ENCODE measurements around the gene DNAJC8.

DNAJC8 gene

GRCh38 chr1:28163496-28164161 is 69.2 kb downstream of the DNAJC8 start:
- Histone ChIP-seq H3K14ac (ENCODE audit: low read length) (no peak overlapping the region), H2BK5ac (ENCODE audit: low read length) (peak overlapping the region; percentile 88), H4K8ac (ENCODE audit: low read depth, low read length) (no peak overlapping the region), H3K9ac (ENCODE audit: low read depth, low read length, poor library complexity) (no peak overlapping the region), H3K23ac (ENCODE audit: low read depth, low read length, poor library complexity) (no peak overlapping the region), H3K18ac (ENCODE audit: low read length) (no peak overlapping the region), H3K79me1 (ENCODE audit: low read depth, low read length) (no peaks in the 10 kb centered on the region), H2BK12ac (ENCODE audit: low read length) (no peak overlapping the region), H3K9me3 (replicated peaks in 1 of 2; ENCODE audit: control insufficient read depth in 2 of 2, insufficient read depth in 1 of 2, low read depth in 1 of 2, low read length in 2 of 2) (no peaks in the 10 kb centered on the region), H2BK15ac (ENCODE audit: low read length) (no peak overlapping the region), H2AFZ (ENCODE audit: low read length) (peak overlapping the region; percentile 39), H3K27ac (replicated peaks; ENCODE audit: low read length) (no peak overlapping the region), H3K4me2 (ENCODE audit: insufficient read depth, low read length, poor library complexity, severe bottlenecking) (no peak overlapping the region), H3K4me1 (ENCODE audit: control insufficient read depth in 2 of 2, insufficient read depth in 1 of 2, low read depth in 1 of 2, low read length in 2 of 2) (peaks cover 3 to 15% of the 10 kb centered on the region in 2 donors), H3K27me3 (ENCODE audit: control insufficient read depth in 3 of 3, insufficient read depth in 3 of 3, low read depth in 1 of 3, low read length in 3 of 3) (no peaks in the 10 kb centered on the region), H3K4ac (ENCODE audit: low read length) (no peak overlapping the region), H4K91ac (ENCODE audit: low read depth, low read length, poor library complexity) (no peak overlapping the region), H2BK120ac (ENCODE audit: low read depth, low read length) (no peak overlapping the region), H3K36me3 (replicated peaks in 1 of 2; ENCODE audit: control insufficient read depth in 2 of 2, insufficient read depth in 2 of 2, low read length in 2 of 2) (no peaks in the 10 kb centered on the region), H3K4me3 (ENCODE audit: low read length in 2 of 2) (no peak overlapping the region), H2AK5ac (ENCODE audit: low read depth, low read length) (no peak overlapping the region)
- DNase-seq (ENCODE audit: low spot score) = no peak
- WGBS, 2 donors (ENCODE audit: extremely low coverage in 2 of 2, insufficient read length in 2 of 2, insufficient replicate concordance in 1 of 2) = no CpG with 5 or more reads among the region's 4 CpGs

GRCh38 chr1:28162151-28162550 is 70.7 kb downstream of the DNAJC8 start:
- no peak overlapping the region for H3K18ac ChIP-seq (ENCODE audit: low read length)
- H3K36me3 ChIP-seq (replicated peaks in 1 of 2; ENCODE audit: control insufficient read depth in 2 of 2, insufficient read depth in 2 of 2, low read length in 2 of 2) = no peaks in the 10 kb centered on the region
- H3K27ac ChIP-seq (replicated peaks; ENCODE audit: low read length) = no peak overlapping the region
- no peak for DNase-seq (ENCODE audit: low spot score)
- no peak overlapping the region for H2BK5ac ChIP-seq (ENCODE audit: low read length)
- H2AK5ac ChIP-seq (ENCODE audit: low read depth, low read length) = no peak overlapping the region
- no peak overlapping the region for H3K14ac ChIP-seq (ENCODE audit: low read length)
- no peak overlapping the region for H2AFZ ChIP-seq (ENCODE audit: low read length)
- no peak overlapping the region for H2BK15ac ChIP-seq (ENCODE audit: low read length)
- no peak overlapping the region for H3K4me2 ChIP-seq (ENCODE audit: insufficient read depth, low read length, poor library complexity, severe bottlenecking)
- no peak overlapping the region for H3K4ac ChIP-seq (ENCODE audit: low read length)
- H3K4me1 ChIP-seq (ENCODE audit: control insufficient read depth in 2 of 2, insufficient read depth in 1 of 2, low read depth in 1 of 2, low read length in 2 of 2) = peaks cover 3 to 15% of the 10 kb centered on the region in 2 donors
- H2BK12ac ChIP-seq (ENCODE audit: low read length) = no peak overlapping the region
- H3K4me3 ChIP-seq (ENCODE audit: low read length in 2 of 2) = no peak overlapping the region
- H4K91ac ChIP-seq (ENCODE audit: low read depth, low read length, poor library complexity) = no peak overlapping the region
- no peaks in the 10 kb centered on the region for H3K27me3 ChIP-seq (ENCODE audit: control insufficient read depth in 3 of 3, insufficient read depth in 3 of 3, low read depth in 1 of 3, low read length in 3 of 3)
- WGBS, 2 donors (ENCODE audit: extremely low coverage in 2 of 2, insufficient read length in 2 of 2, insufficient replicate concordance in 1 of 2) = no CpG with 5 or more reads among the region's 7 CpGs
- H2BK120ac ChIP-seq (ENCODE audit: low read depth, low read length) = no peak overlapping the region
- H3K9me3 ChIP-seq (replicated peaks in 1 of 2; ENCODE audit: control insufficient read depth in 2 of 2, insufficient read depth in 1 of 2, low read depth in 1 of 2, low read length in 2 of 2) = no peaks in the 10 kb centered on the region
- H3K79me1 ChIP-seq (ENCODE audit: low read depth, low read length) = no peaks in the 10 kb centered on the region
- no peak overlapping the region for H3K9ac ChIP-seq (ENCODE audit: low read depth, low read length, poor library complexity)
- no peak overlapping the region for H4K8ac ChIP-seq (ENCODE audit: low read depth, low read length)
- no peak overlapping the region for H3K23ac ChIP-seq (ENCODE audit: low read depth, low read length, poor library complexity)

GRCh38 chr1:28161751-28162150 is 71.1 kb downstream of the DNAJC8 start:
- Histone ChIP-seq H3K4me3 (ENCODE audit: low read length in 2 of 2) (no peak overlapping the region), H2BK5ac (ENCODE audit: low read length) (no peak overlapping the region), H3K4me2 (ENCODE audit: insufficient read depth, low read length, poor library complexity, severe bottlenecking) (no peak overlapping the region), H2AK5ac (ENCODE audit: low read depth, low read length) (no peak overlapping the region), H2BK120ac (ENCODE audit: low read depth, low read length) (no peak overlapping the region), H2AFZ (ENCODE audit: low read length) (no peak overlapping the region), H3K79me1 (ENCODE audit: low read depth, low read length) (no peaks in the 10 kb centered on the region), H2BK12ac (ENCODE audit: low read length) (no peak overlapping the region), H4K8ac (ENCODE audit: low read depth, low read length) (no peak overlapping the region), H2BK15ac (ENCODE audit: low read length) (no peak overlapping the region), H3K14ac (ENCODE audit: low read length) (no peak overlapping the region), H3K4ac (ENCODE audit: low read length) (no peak overlapping the region), H3K4me1 (ENCODE audit: control insufficient read depth in 2 of 2, insufficient read depth in 1 of 2, low read depth in 1 of 2, low read length in 2 of 2) (peaks cover 3 to 15% of the 10 kb centered on the region in 2 donors), H3K9ac (ENCODE audit: low read depth, low read length, poor library complexity) (no peak overlapping the region), H3K27ac (replicated peaks; ENCODE audit: low read length) (no peak overlapping the region), H4K91ac (ENCODE audit: low read depth, low read length, poor library complexity) (no peak overlapping the region), H3K23ac (ENCODE audit: low read depth, low read length, poor library complexity) (no peak overlapping the region), H3K27me3 (ENCODE audit: control insufficient read depth in 3 of 3, insufficient read depth in 3 of 3, low read depth in 1 of 3, low read length in 3 of 3) (no peaks in the 10 kb centered on the region), H3K36me3 (replicated peaks in 1 of 2; ENCODE audit: control insufficient read depth in 2 of 2, insufficient read depth in 2 of 2, low read length in 2 of 2) (no peaks in the 10 kb centered on the region), H3K9me3 (replicated peaks in 1 of 2; ENCODE audit: control insufficient read depth in 2 of 2, insufficient read depth in 1 of 2, low read depth in 1 of 2, low read length in 2 of 2) (no peaks in the 10 kb centered on the region), H3K18ac (ENCODE audit: low read length) (no peak overlapping the region)
- DNase-seq (ENCODE audit: low spot score) = no peak
- no CpG with 5 or more reads among the region's 3 CpGs for whole genome bisulfite sequencing, 2 donors (ENCODE audit: extremely low coverage in 2 of 2, insufficient read length in 2 of 2, insufficient replicate concordance in 1 of 2)

- H2BK120ac ChIP-seq (ENCODE audit: low read depth, low read length) = no peak overlapping the region
- peaks cover 3 to 15% of the 10 kb centered on the region in 2 donors for H3K4me1 ChIP-seq (ENCODE audit: control insufficient read depth in 2 of 2, insufficient read depth in 1 of 2, low read depth in 1 of 2, low read length in 2 of 2)
- no peak overlapping the region for H3K4me2 ChIP-seq (ENCODE audit: insufficient read depth, low read length, poor library complexity, severe bottlenecking)
- no peaks in the 10 kb centered on the region for H3K36me3 ChIP-seq (replicated peaks in 1 of 2; ENCODE audit: control insufficient read depth in 2 of 2, insufficient read depth in 2 of 2, low read length in 2 of 2)
- H3K14ac ChIP-seq (ENCODE audit: low read length) = no peak overlapping the region
- H3K4ac ChIP-seq (ENCODE audit: low read length) = no peak overlapping the region
- H2AFZ ChIP-seq (ENCODE audit: low read length) = no peak overlapping the region
- no peak for DNase-seq (ENCODE audit: low spot score)
- no peaks in the 10 kb centered on the region for H3K27me3 ChIP-seq (ENCODE audit: control insufficient read depth in 3 of 3, insufficient read depth in 3 of 3, low read depth in 1 of 3, low read length in 3 of 3)
- H3K9ac ChIP-seq (ENCODE audit: low read depth, low read length, poor library complexity) = no peak overlapping the region
- no peak overlapping the region for H3K4me3 ChIP-seq (ENCODE audit: low read length in 2 of 2)
- H2BK12ac ChIP-seq (ENCODE audit: low read length) = no peak overlapping the region
- no peak overlapping the region for H2BK15ac ChIP-seq (ENCODE audit: low read length)
- no peaks in the 10 kb centered on the region for H3K9me3 ChIP-seq (replicated peaks in 1 of 2; ENCODE audit: control insufficient read depth in 2 of 2, insufficient read depth in 1 of 2, low read depth in 1 of 2, low read length in 2 of 2)
- no peak overlapping the region for H2AK5ac ChIP-seq (ENCODE audit: low read depth, low read length)
- WGBS, 2 donors (ENCODE audit: extremely low coverage in 2 of 2, insufficient read length in 2 of 2, insufficient replicate concordance in 1 of 2) = no CpG with 5 or more reads among the region's 5 CpGs
- no peak overlapping the region for H3K27ac ChIP-seq (replicated peaks; ENCODE audit: low read length)
- H4K91ac ChIP-seq (ENCODE audit: low read depth, low read length, poor library complexity) = no peak overlapping the region
- no peak overlapping the region for H3K18ac ChIP-seq (ENCODE audit: low read length)
- no peaks in the 10 kb centered on the region for H3K79me1 ChIP-seq (ENCODE audit: low read depth, low read length)
- no peak overlapping the region for H4K8ac ChIP-seq (ENCODE audit: low read depth, low read length)
- H3K23ac ChIP-seq (ENCODE audit: low read depth, low read length, poor library complexity) = no peak overlapping the region
- no peak overlapping the region for H2BK5ac ChIP-seq (ENCODE audit: low read length)
Observed at GRCh38 chr1:28160782-28161266, 72.0 kb downstream of the DNAJC8 start.
